HepG2 (cell line): ENCODE measurements around the gene POLR3GL. TPM values are rescaled to one million over a fixed set of nuclear protein-coding genes. Genes with fewer than 3 reads are reported as not detected.

Experiments
- ATAC-seq: fragments of 200-7000 bp; cut with Tn5 transposase; 3 replicates; pipeline ENCODE4 v1.9.1; 2020; ENCODE audit warnings: mild to moderate bottlenecking, moderate library complexity
- BruUV-seq: library from RNA; stranded (reverse); fragments of 400-500 nt; replicated peaks from 2 replicates; lab custom pipeline; 2021; lab: Mats Ljungman, UMichigan
- CTCF ChIA-PET: fragments of 300-600 bp; formaldehyde crosslinking; extraction: SDS; loops from one replicate; lab custom pipeline; 2021; ENCODE audit warnings: low total read pairs, inconsistent platforms, low intra/inter-chr PET ratio; lab: Yijun Ruan, JAX
- POLR2A ChIA-PET: fragments of 350-600 bp; sonication (Branson Sonifier 250); formaldehyde crosslinking; loops from one replicate; lab custom pipeline; 2020; ENCODE audit warnings: antibody characterized with exemption, inconsistent platforms; lab: Yijun Ruan, JAX
- DNase-seq: peaks from one replicate; pipeline ENCODE4 v3.0.0-alpha.2; 2015; ENCODE audit warnings: low spot score
- FAIRE-seq: peaks from 3 replicates; lab custom pipeline; 2011; peaks lifted over from hg19 to GRCh38; lab: Jason Lieb, UNC
- H2AFZ ChIP-seq: one replicate; pipeline ENCODE4 v1.6.1; 2011; ENCODE audit warnings: low read length, inconsistent platforms
- H3K27ac ChIP-seq: fragments of 300-600 bp; 3 replicates; pipeline ENCODE4 v1.8.0; 2011; ENCODE audit warnings: mixed run types, mild to moderate bottlenecking, mixed read lengths, low read length, inconsistent platforms; ENCODE audit not compliant: insufficient read depth; ENCODE audit errors: extremely low read length
- H3K27me3 ChIP-seq, 2 experiments: fragments of 200-600 bp in 1 of 2; 2 replicates in 1 of 2; 3 replicates in 1 of 2; pipeline versions ENCODE4 v1.6.0 to v1.8.0; 2011; ENCODE audit warnings: low read length in 2 of 2, mild to moderate bottlenecking in 2 of 2, moderate library complexity in 2 of 2, inconsistent platforms in 1 of 2; ENCODE audit not compliant: insufficient read depth in 2 of 2, control insufficient read depth in 1 of 2
- H3K36me3 ChIP-seq, 2 experiments: fragments of 200-600 bp in 1 of 2; replicated peaks in 1 of 2; 2 replicates in 1 of 2; 3 replicates in 1 of 2; pipeline versions ENCODE4 v1.5.1 to v1.8.0; 2011; ENCODE audit warnings: low read length in 2 of 2, inconsistent platforms in 1 of 2; ENCODE audit not compliant: insufficient read depth in 2 of 2, control insufficient read depth in 1 of 2
- H3K4me1 ChIP-seq: 2 replicates; pipeline ENCODE4 v1.5.1; 2012; ENCODE audit warnings: low read length, inconsistent platforms; ENCODE audit not compliant: insufficient read depth
- H3K4me2 ChIP-seq: 2 replicates; pipeline ENCODE4 v1.6.0; 2011; ENCODE audit warnings: low read depth, low read length, inconsistent platforms
- H3K4me3 ChIP-seq, 3 experiments: fragments of 200-600 bp in 1 of 3; sonication (generic), shearing (Covaris generic) in 1 of 3; replicated peaks in 1 of 3; 2 replicates each; pipeline ENCODE4 v1.5.1; 2011 to 2016; ENCODE audit warnings: low read length in 3 of 3, inconsistent platforms in 2 of 3, low read depth in 2 of 3, mild to moderate bottlenecking in 2 of 3, control low read depth in 1 of 3, mixed read lengths in 1 of 3; ENCODE audit not compliant: insufficient read depth in 1 of 3
- H3K79me2 ChIP-seq: one replicate; pipeline ENCODE4 v1.6.1; 2011; ENCODE audit warnings: low read length, inconsistent platforms; ENCODE audit not compliant: insufficient read depth
- H3K9ac ChIP-seq: 2 replicates; pipeline ENCODE4 v1.6.0; 2011; ENCODE audit warnings: mild to moderate bottlenecking, low read depth, low read length, inconsistent platforms; ENCODE audit not compliant: insufficient read depth
- H3K9me3 ChIP-seq: 2 replicates; pipeline ENCODE4 v1.5.1; 2012; ENCODE audit warnings: mild to moderate bottlenecking, low read length
- H4K20me1 ChIP-seq: 2 replicates; pipeline ENCODE4 v1.6.0; 2011; ENCODE audit warnings: inconsistent platforms, mild to moderate bottlenecking, low read length, moderate library complexity; ENCODE audit not compliant: insufficient read depth
- HNRNPH1 ChIP-seq: fragments of 200-400 bp; formaldehyde crosslinking; optimal IDR thresholded peaks from 2 replicates; pipeline ENCODE3; 2017; ENCODE audit warnings: mild to moderate bottlenecking, low read depth, low read length
- REL ChIP-seq: sonication (generic); formaldehyde crosslinking; conservative IDR thresholded peaks from 2 replicates; pipeline ENCODE4 v1.8.0; 2022; ENCODE audit warnings: mild to moderate bottlenecking, missing genetic modification reagents, moderate library complexity
- TRAFD1 ChIP-seq: sonication (generic); formaldehyde crosslinking; IDR thresholded peaks from 2 replicates; pipeline ENCODE4 v1.5.1; 2020; ENCODE audit warnings: missing genetic modification reagents, mild to moderate bottlenecking, borderline replicate concordance
- ZFP62 ChIP-seq: sonication (generic); formaldehyde crosslinking; IDR thresholded peaks from 2 replicates; pipeline ENCODE4 v1.4.0; 2020; ENCODE audit warnings: missing genetic modification reagents
- ZNF205 ChIP-seq: IDR thresholded peaks from 2 replicates; pipeline ENCODE4 v1.6.1; 2018; ENCODE audit warnings: missing biosample characterization, missing genetic modification reagents
- ZNF3 ChIP-seq: IDR thresholded peaks from 2 replicates; pipeline ENCODE4 v1.7.0; 2017; ENCODE audit warnings: inconsistent platforms
- ZNF646 ChIP-seq: sonication (generic); formaldehyde crosslinking; IDR thresholded peaks from 2 replicates; pipeline ENCODE4 v1.9.0; 2021; ENCODE audit warnings: mild to moderate bottlenecking, missing genetic modification reagents
- ZSCAN30 ChIP-seq: sonication (generic); formaldehyde crosslinking; IDR thresholded peaks from 2 replicates; pipeline ENCODE4 v1.5.0; 2020; ENCODE audit warnings: mild to moderate bottlenecking, missing genetic modification reagents
- WGBS: methylation state at CpG from one replicate; pipeline ENCODE4 v1.1.6; 2017; ENCODE audit warnings: low lambda C conversion rate; 5-methylcytosine and 5-hydroxymethylcytosine counted together
- in situ Hi-C: cut with HindIII; loops from 2 replicates; pipeline ENCODE4 v1.10.0; 2017; ENCODE audit warnings: low pct_unique_long_range_greater_than_20kb; ENCODE audit not compliant: extremely low pct_ligation_motif_present
- intact Hi-C: fragments of 100-400 bp; cut with micrococcal nuclease; formaldehyde crosslinking; loops from one replicate; pipeline ENCODE4 v1.10.0; 2022; ENCODE audit not compliant: unreplicated experiment
- polyA plus RNA-seq, 8 experiments: library from polyadenylated mRNA; depleted of rRNA in 3 of 8; stranded (reverse) in 7 of 8; unstranded in 1 of 8; fragments of >200 nt; fragmentation: Illumina TruSeq in 4 of 8; extraction: Trizol in 4 of 8; gene quantifications; 2 replicates each; pipeline versions ENCODE4 v1.2.1 to v1.2.3, GENCODE V29; 2011 to 2016; ENCODE audit warnings: low read depth in 4 of 8, missing spikeins in 1 of 8, mixed read lengths in 1 of 8; ENCODE audit not compliant: insufficient read depth in 1 of 8
- total RNA-seq, 5 experiments: library from RNA; depleted of rRNA; stranded (reverse); fragments of >200 nt; fragmentation: Illumina TruSeq; extraction: Trizol; gene quantifications; 2 replicates each; pipeline ENCODE4 v1.2.3, GENCODE V29; 2016; ENCODE audit warnings: low read depth in 1 of 5
- TF ChIP-seq, protein P1 (sequence below): sonication (generic); formaldehyde crosslinking; IDR thresholded peaks from 2 replicates; pipeline ENCODE4 v1.8.0; 2022; ENCODE audit warnings: mild to moderate bottlenecking, missing genetic modification reagents, moderate library complexity

The POLR3GL gene
- total and polyA plus RNA-seq, 2 of the 13 experiments (the other 11 are each of a cell fraction or from before 2014, with no cell fraction given) = 11.5 to 12.4 TPM

DNA sequence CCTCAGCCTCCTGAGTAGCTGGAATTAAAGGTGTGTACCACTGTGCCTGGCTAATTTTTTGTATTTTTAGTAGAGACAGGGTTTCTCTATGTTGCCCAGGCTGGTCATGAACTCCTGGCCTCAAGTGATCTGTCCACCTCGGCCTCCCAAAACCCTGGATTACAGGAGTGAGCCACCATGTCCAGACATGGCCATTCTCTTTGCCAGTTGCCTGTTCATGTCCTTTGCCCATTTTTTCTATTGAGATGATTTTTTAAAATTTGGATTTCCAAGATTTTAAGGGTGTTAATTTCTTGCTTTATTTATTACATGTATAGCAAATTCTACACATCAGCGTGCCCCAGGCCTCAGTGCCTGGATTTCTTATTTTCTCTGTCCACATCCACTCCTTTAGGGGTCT lies 2.8 kb downstream of the POLR3GL start:
- BruUV-seq = no TSS peak
- ATAC-seq = no peak
- Histone ChIP-seq H3K9me3 (no peaks in the 10 kb centered on the region), H3K27me3 (peaks cover 0 to 6% of the 10 kb centered on the region in 2 experiments; a peak in 1 of 5 replicates), H2AFZ (no peak overlapping the region), H3K36me3 (no peaks in the 10 kb centered on the region), H4K20me1 (no peaks in the 10 kb centered on the region), H3K4me1 (peaks cover 26% of the 10 kb centered on the region), H3K4me3 (no peak overlapping the region), H3K4me2 (no peak overlapping the region), H3K27ac (no peak overlapping the region), H3K79me2 (no peaks in the 10 kb centered on the region), H3K9ac (no peak overlapping the region)
- TF ChIP-seq, protein P1, sequence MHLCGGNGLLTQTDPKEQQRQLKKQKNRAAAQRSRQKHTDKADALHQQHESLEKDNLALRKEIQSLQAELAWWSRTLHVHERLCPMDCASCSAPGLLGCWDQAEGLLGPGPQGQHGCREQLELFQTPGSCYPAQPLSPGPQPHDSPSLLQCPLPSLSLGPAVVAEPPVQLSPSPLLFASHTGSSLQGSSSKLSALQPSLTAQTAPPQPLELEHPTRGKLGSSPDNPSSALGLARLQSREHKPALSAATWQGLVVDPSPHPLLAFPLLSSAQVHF (CRISPR knock-in tag) = no peak
- TF ChIP-seq ZSCAN30 (CRISPR knock-in tag) (no peak), ZNF205 (CRISPR knock-in tag) (no peak), REL (CRISPR knock-in tag) (no peak), ZFP62 (no peak), ZNF3 (CRISPR knock-in tag) (no peak), TRAFD1 (CRISPR knock-in tag) (no peak), ZNF646 (CRISPR knock-in tag) (no peak), HNRNPH1 (no peak)
- no peak for FAIRE-seq
- no peak for DNase-seq
- intact Hi-C loops = no loop called here
- POLR2A ChIA-PET = no interaction called here
- CTCF ChIA-PET = no interaction called here
- in situ Hi-C loops = no loop called here
- WGBS = 95% methylated on average over 2 of the region's 2 CpGs
